Skeletal muscle tissue (tissue), 4 donors: Measurements from ENCODE around the gene SYK. TPM values are rescaled to one million over a fixed set of nuclear protein-coding genes. Genes with fewer than 3 reads are reported as not detected.

ENCODE experiments used
- H3K27ac ChIP-seq: one replicate; pipeline ENCODE4 v1.7.0; 2013; ENCODE audit warnings: mild to moderate bottlenecking, low read depth, low read length, inconsistent platforms
- H3K27me3 ChIP-seq, 3 donors: one replicate each; pipeline ENCODE4 v1.7.0; 2013; ENCODE audit warnings: low read length in 3 of 3; ENCODE audit not compliant: control insufficient read depth in 3 of 3, insufficient read depth in 3 of 3
- H3K36me3 ChIP-seq, 3 donors: one replicate each; pipeline ENCODE4 v1.7.0; 2013; ENCODE audit warnings: low read length in 3 of 3; ENCODE audit not compliant: control insufficient read depth in 3 of 3, insufficient read depth in 3 of 3
- H3K4me1 ChIP-seq, 3 donors: one replicate each; pipeline ENCODE4 v1.7.0; 2013; ENCODE audit warnings: low read length in 3 of 3, mild to moderate bottlenecking in 3 of 3; ENCODE audit not compliant: control insufficient read depth in 3 of 3, insufficient read depth in 3 of 3
- H3K4me3 ChIP-seq, 3 donors: one replicate each; pipeline ENCODE4 v1.7.0; 2013; ENCODE audit warnings: low read length in 3 of 3
- H3K9ac ChIP-seq, 3 donors: one replicate each; pipeline ENCODE4 v1.7.0; 2013; ENCODE audit warnings: low read length in 3 of 3, mild to moderate bottlenecking in 3 of 3, moderate library complexity in 2 of 3, low read depth in 1 of 3
- H3K9me3 ChIP-seq, 3 donors: one replicate each; pipeline ENCODE4 v1.7.0; 2013; ENCODE audit warnings: low read length in 3 of 3; ENCODE audit not compliant: control insufficient read depth in 3 of 3
- total RNA-seq: library from RNA; depleted of rRNA; stranded (reverse); fragments of >200 nt; gene quantifications from one replicate; pipeline ENCODE4 v1.2.3, GENCODE V29; 2014
- donor health status: Osteomylitis.

SYK gene
- total RNA-seq, 1 donor from 2014 or later = 4.7 TPM

DNA sequence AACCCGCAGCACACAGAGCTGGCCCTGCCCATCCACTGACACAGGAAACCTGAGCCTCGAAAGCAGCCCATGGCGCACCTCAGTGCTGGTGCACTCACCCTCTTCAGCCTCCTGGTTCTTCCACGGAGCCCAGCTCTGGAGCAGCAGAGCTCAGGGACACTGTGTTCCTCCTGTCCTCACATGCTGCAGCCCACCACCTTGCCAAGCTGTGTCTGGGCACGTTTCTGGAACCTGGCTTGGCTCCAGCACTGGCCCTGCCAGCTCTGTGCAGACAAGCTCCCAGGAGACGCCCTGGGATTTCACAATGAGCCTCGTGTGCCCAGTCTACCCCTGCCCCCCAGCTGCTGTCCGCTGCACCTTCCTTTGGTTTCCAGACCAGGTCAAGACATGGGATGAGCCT, 119.5 kb downstream of the SYK start:
- peak overlapping the region in 1 of 3 donors; percentile 40 for H3K9ac ChIP-seq
- peak overlapping the region; percentile 8 for H3K27ac ChIP-seq
- peak overlapping the region in 1 of 3 donors; percentile 37 for H3K4me3 ChIP-seq
- no peaks in the 10 kb centered on the region for H3K27me3 ChIP-seq
- peaks cover 17 to 24% (median 23%) of the 10 kb centered on the region in 3 donors for H3K4me1 ChIP-seq
- H3K9me3 ChIP-seq = no peaks in the 10 kb centered on the region
- H3K36me3 ChIP-seq = no peaks in the 10 kb centered on the region

DNA sequence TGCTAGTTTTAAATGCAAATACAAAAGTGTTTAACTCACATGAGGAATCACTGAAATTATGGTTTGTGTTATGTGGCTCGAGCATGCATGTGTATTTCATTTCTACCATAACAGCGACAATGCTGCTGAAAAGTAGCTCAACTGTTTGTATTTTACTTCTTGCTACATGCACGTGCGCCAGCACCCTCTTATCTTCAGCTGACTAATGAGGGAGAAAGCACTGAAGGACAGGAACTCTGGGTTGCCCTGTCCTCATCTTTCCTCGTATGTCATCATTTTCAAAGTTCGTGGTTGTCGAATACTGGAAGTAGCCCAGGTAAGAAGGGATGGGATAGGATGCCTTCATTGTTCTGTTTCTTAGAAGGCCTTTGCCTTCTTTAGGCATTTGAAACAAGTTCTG, 120.3 kb downstream of the SYK start:
- Histone ChIP-seq H3K36me3 (no peaks in the 10 kb centered on the region), H3K9ac (no peak overlapping the region), H3K27ac (no peak overlapping the region), H3K4me1 (peaks cover 17 to 24% (median 23%) of the 10 kb centered on the region in 3 donors), H3K9me3 (no peaks in the 10 kb centered on the region), H3K27me3 (no peaks in the 10 kb centered on the region), H3K4me3 (no peak overlapping the region)

DNA sequence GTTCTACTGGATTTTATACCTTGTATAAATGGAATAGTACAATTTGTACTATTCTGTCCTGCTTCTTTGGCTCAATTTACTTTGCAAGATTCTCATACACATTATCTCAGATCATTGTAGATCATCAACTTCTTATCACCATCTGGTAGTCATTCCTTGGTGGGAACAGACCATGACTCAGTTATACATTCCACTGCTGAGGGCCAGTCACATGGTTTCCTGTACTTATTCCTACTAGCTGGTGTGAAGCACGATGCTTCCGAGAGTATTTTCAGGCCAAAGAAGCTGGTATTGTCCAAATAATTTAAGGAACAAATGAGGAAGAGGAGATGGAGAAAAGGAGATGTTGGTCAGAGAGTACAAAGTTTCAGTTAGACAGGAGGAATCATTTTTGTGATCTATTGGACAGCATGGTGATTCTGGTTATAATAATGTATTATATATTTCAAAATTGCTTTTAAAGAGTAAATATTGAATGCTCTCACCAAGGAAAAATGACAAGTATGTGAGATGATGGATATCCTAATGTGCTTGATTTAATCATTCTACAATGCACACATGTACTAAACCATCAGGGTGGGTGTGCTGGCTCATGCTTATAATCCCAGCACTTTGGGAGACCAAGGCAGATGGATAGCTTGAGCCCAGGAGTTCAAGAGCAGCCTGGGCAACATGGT, 124.1 kb downstream of the SYK start:
- H3K36me3 ChIP-seq = no peaks in the 10 kb centered on the region
- H3K9me3 ChIP-seq = no peaks in the 10 kb centered on the region
- peaks cover 0 to 3% (median 0%) of the 10 kb centered on the region in 3 donors for H3K27me3 ChIP-seq
- no peak overlapping the region for H3K9ac ChIP-seq
- no peak overlapping the region for H3K27ac ChIP-seq
- no peak overlapping the region for H3K4me3 ChIP-seq
- peaks cover 4 to 8% (median 8%) of the 10 kb centered on the region in 3 donors for H3K4me1 ChIP-seq

DNA sequence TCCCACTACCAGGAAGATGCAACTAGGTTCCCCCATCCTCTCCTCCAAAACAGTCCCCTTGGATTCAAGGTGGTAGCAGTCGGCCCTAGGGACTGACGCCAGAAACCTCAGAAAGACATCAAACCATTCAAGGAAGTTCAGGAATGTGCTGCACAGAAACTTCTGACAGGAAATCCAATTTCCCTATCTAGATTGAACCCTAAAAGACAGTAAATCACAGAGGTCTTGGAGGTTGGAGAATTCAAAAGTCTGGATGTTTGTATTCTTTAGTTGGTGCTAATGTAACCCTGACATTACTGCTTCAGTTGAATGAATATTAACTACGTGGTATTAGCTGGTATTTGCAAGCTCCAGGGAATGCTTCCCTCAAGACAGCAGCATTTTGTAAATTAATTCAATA, 125.3 kb downstream of the SYK start:
- Histone ChIP-seq H3K27ac (no peak overlapping the region), H3K36me3 (no peaks in the 10 kb centered on the region), H3K4me3 (no peak overlapping the region), H3K9me3 (no peaks in the 10 kb centered on the region), H3K27me3 (peaks cover 0 to 3% (median 0%) of the 10 kb centered on the region in 3 donors), H3K9ac (no peak overlapping the region), H3K4me1 (no peaks in the 10 kb centered on the region)

DNA sequence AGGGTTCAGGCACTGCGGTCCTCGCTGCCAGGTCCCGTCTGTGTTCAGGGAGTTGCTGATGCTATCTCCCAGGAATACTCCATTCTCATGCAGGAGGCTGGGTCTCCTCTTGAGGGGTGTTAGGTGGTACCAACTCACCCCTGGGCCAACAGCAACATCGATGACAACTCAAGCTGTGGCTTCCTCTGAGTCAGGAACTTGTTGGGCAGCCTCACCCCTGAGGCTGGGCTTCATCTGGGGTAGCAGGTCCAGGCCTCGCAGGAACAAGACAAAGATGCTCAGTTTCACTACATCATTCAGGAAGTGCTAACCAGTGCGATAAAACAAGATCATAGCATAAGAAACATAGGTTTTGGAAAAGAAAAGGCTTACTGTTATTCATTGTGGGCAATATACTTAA, 125.9 kb downstream of the SYK start:
- no peak overlapping the region for H3K9ac ChIP-seq
- no peak overlapping the region for H3K27ac ChIP-seq
- H3K36me3 ChIP-seq = no peaks in the 10 kb centered on the region
- no peaks in the 10 kb centered on the region for H3K4me1 ChIP-seq
- H3K4me3 ChIP-seq = no peak overlapping the region
- no peaks in the 10 kb centered on the region for H3K9me3 ChIP-seq
- peaks cover 0 to 3% (median 0%) of the 10 kb centered on the region in 3 donors for H3K27me3 ChIP-seq

DNA sequence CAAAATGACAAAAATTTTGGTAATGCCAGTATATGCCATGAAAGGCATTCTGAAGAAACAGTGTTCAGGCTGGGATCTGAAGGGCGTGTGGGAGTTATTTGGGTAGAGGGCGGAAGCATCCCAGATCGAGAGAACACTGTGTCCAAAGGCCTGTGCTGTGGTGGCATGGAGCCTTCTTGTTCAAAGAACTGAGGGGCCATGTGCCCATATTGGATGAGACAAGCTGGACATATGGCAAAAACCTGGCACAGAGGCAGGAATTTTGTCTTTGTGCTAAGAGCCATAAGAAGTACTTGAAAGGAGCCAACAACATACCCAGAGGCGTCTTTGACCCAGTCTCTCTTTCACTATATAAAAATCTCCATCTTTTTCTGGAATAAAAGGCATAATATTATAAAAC, 128.0 kb downstream of the SYK start:
- no peak overlapping the region for H3K9ac ChIP-seq
- H3K9me3 ChIP-seq = no peaks in the 10 kb centered on the region
- H3K36me3 ChIP-seq = no peaks in the 10 kb centered on the region
- H3K27ac ChIP-seq = no peak overlapping the region
- H3K27me3 ChIP-seq = peaks cover 0 to 3% (median 0%) of the 10 kb centered on the region in 3 donors
- H3K4me3 ChIP-seq = no peak overlapping the region
- H3K4me1 ChIP-seq = no peaks in the 10 kb centered on the region

DNA sequence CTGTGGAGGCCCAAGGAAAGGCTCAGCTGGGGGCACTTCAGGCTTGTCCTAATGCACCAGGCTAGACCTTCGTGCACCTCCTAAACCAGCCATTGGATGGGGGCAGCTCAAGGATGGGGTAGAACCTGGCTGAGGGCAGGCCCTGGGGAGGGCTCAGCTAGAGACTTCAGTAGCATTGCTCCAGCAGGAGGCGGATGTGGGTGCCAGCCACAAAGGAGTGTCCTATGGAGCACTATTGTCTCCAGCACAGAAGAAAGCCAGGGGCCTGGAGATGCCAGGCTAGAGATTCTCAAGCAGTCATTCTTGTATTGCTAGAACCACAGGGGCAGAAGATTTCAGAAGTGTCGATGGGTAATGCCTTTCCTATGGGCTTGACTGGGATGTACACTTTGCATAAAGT, 131.8 kb downstream of the SYK start:
- peaks cover 0 to 2% (median 0%) of the 10 kb centered on the region in 3 donors for H3K27me3 ChIP-seq
- H3K9ac ChIP-seq = no peak overlapping the region
- no peaks in the 10 kb centered on the region for H3K36me3 ChIP-seq
- no peak overlapping the region for H3K4me3 ChIP-seq
- no peaks in the 10 kb centered on the region for H3K9me3 ChIP-seq
- H3K27ac ChIP-seq = no peak overlapping the region
- no peaks in the 10 kb centered on the region for H3K4me1 ChIP-seq

DNA sequence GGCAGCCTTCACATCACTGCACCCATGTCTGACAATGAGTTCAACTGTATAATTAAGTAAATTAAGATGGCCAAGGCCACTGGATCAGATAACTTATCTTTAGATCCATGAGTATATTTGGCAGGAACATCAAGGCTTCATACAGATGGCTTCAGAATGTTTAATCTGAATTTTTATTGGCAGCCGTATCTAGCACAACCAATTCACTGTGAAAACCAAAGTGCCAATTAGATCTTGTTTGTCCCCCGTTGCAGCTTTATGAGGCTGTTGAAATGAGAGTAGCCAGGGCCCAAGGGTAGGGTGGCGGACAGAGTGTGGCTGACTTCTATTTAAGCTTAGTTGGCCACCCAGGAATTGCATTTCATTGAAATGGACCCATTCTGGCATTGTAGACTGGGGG, 137.7 kb downstream of the SYK start:
- no peaks in the 10 kb centered on the region for H3K36me3 ChIP-seq
- peaks cover 0 to 5% (median 3%) of the 10 kb centered on the region in 3 donors for H3K9me3 ChIP-seq
- no peak overlapping the region for H3K9ac ChIP-seq
- H3K27ac ChIP-seq = no peak overlapping the region
- H3K4me1 ChIP-seq = no peaks in the 10 kb centered on the region
- peaks cover 0 to 2% (median 0%) of the 10 kb centered on the region in 3 donors for H3K27me3 ChIP-seq
- no peak overlapping the region for H3K4me3 ChIP-seq

DNA sequence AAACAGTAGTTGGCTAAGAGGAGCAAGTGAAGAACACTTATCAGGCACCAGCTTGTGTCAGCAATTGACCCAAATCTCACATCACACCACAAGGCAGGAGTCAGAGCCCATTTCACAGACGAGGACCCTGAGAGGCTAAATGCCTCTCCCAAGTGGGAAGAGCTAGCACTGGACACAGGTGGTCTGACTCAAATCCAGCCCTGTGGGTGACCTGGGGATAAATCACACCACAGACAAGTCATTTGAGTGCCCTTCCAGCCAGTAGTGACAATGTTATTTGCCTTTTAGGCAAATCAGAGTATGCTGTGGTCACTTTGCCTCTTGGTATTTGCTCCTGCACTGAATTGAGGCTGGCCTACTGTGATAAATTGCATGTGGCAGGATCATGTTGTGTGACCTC, 138.7 kb downstream of the SYK start:
- Histone ChIP-seq H3K9me3 (peaks cover 0 to 5% (median 3%) of the 10 kb centered on the region in 3 donors), H3K27me3 (peaks cover 0 to 2% (median 0%) of the 10 kb centered on the region in 3 donors), H3K4me3 (no peak overlapping the region), H3K36me3 (no peaks in the 10 kb centered on the region), H3K4me1 (no peaks in the 10 kb centered on the region), H3K9ac (no peak overlapping the region), H3K27ac (no peak overlapping the region)

DNA sequence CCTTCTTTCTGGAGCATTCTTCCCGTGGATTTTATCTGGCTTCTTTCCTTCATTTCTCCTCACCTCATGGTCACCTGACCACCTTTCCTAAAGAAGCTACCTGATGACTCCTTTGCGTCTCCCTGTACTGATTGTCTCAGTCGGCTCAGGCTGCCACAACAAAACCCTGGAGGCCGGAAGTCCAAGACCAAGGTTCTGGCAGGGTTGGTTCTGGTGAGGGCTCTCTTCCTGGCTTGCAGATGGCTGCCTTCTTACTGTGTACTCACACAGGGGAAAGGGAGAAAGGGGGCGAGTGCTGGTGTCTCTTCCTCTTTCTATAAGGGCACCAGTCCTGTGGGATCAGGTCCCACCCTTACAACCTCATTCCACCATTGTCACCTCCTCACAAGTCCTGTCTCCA, 140.0 kb downstream of the SYK start:
- Histone ChIP-seq H3K27me3 (peaks cover 0 to 6% (median 3%) of the 10 kb centered on the region in 3 donors), H3K9me3 (peaks cover 0 to 5% (median 3%) of the 10 kb centered on the region in 3 donors), H3K36me3 (no peaks in the 10 kb centered on the region), H3K27ac (no peak overlapping the region), H3K4me3 (no peak overlapping the region), H3K4me1 (no peaks in the 10 kb centered on the region), H3K9ac (no peak overlapping the region)
